CD8-positive, alpha-beta memory T cell (primary cell): ENCODE results near the gene AKAP13. TPM values are rescaled to one million over a fixed set of nuclear protein-coding genes. Genes with fewer than 3 reads are reported as not detected.
"Not testable (repeated sequence)": the region's sequence is repeated elsewhere in the genome, so short reads cannot be mapped to it uniquely, and the experiment has no call there.

ENCODE experiments used
- CTCF ChIA-PET: fragments of 350-600 bp; sonication (Branson Sonifier 250); formaldehyde crosslinking; loops from one replicate; lab custom pipeline; 2021; ENCODE audit warnings: antibody characterized with exemption; lab: Charles Lee
- POLR2A ChIA-PET: fragments of 350-600 bp; sonication (Branson Sonifier 250); formaldehyde crosslinking; loops from one replicate; lab custom pipeline; 2021; ENCODE audit warnings: antibody characterized with exemption; lab: Charles Lee
- DNase-seq, 5 donors: peaks; one replicate each; pipeline versions ENCODE4 v3.0.0 to v3.0.0-alpha.2; 2020 to 2022; ENCODE audit warnings: mixed read lengths in 1 of 5
- H3K27ac ChIP-seq: one replicate; pipeline ENCODE4 v1.7.0; 2013; ENCODE audit warnings: low read depth, mild to moderate bottlenecking, low read length, moderate library complexity
- H3K27me3 ChIP-seq: 2 replicates; pipeline ENCODE4 v1.7.0; 2013; ENCODE audit warnings: low read length, mild to moderate bottlenecking; ENCODE audit not compliant: insufficient read depth, poor library complexity, severe bottlenecking
- H3K36me3 ChIP-seq: 2 replicates; pipeline ENCODE4 v1.7.0; 2013; ENCODE audit warnings: mild to moderate bottlenecking, low read length, moderate library complexity; ENCODE audit not compliant: insufficient read depth
- H3K4me1 ChIP-seq: 2 replicates; pipeline ENCODE4 v1.7.0; 2013; ENCODE audit warnings: mild to moderate bottlenecking, low read length, moderate library complexity; ENCODE audit not compliant: insufficient read depth
- H3K4me3 ChIP-seq: 2 replicates; pipeline ENCODE4 v1.7.0; 2013; ENCODE audit warnings: mild to moderate bottlenecking, low read length
- H3K9me3 ChIP-seq: 2 replicates; pipeline ENCODE4 v1.7.0; 2013; ENCODE audit warnings: mild to moderate bottlenecking, low read length
- H3K27ac Mint-ChIP-seq, 8 donors: one replicate each; pipeline ENCODE4 v1.8.0; 2020 to 2021; ENCODE audit warnings: mixed read lengths in 8 of 8, mild to moderate bottlenecking in 6 of 8, inconsistent platforms in 3 of 8, moderate library complexity in 3 of 8
- H3K27me3 Mint-ChIP-seq, 2 donors: one replicate each; pipeline ENCODE4 v1.8.0; 2020 to 2021; ENCODE audit warnings: mixed read lengths in 2 of 2, mild to moderate bottlenecking in 1 of 2, moderate library complexity in 1 of 2
- H3K36me3 Mint-ChIP-seq, 3 donors: one replicate each; pipeline ENCODE4 v1.8.0; 2020 to 2021; ENCODE audit warnings: mixed read lengths in 3 of 3, inconsistent platforms in 1 of 3, mild to moderate bottlenecking in 1 of 3
- H3K4me1 Mint-ChIP-seq, 3 donors: one replicate each; pipeline ENCODE4 v1.8.0; 2020 to 2021; ENCODE audit warnings: mixed read lengths in 3 of 3, inconsistent platforms in 1 of 3, mild to moderate bottlenecking in 1 of 3
- H3K4me3 Mint-ChIP-seq, 7 donors: one replicate each; pipeline ENCODE4 v1.8.0; 2020 to 2021; ENCODE audit warnings: mixed read lengths in 7 of 7, mild to moderate bottlenecking in 6 of 7, moderate library complexity in 4 of 7, inconsistent platforms in 2 of 7
- H3K9me3 Mint-ChIP-seq, 5 donors: one replicate each; pipeline ENCODE4 v1.8.0; 2020 to 2022; ENCODE audit warnings: mixed read lengths in 5 of 5, mild to moderate bottlenecking in 3 of 5, moderate library complexity in 2 of 5, inconsistent platforms in 1 of 5
- polyA plus RNA-seq: library from polyadenylated mRNA; unstranded; fragments of 300-500 nt; fragmentation: Illumina TruSeq; gene quantifications from one replicate; pipeline ENCODE4 v1.2.3, GENCODE V29; 2021
- total RNA-seq, 2 experiments: library from RNA; stranded (reverse); gene quantifications; one replicate each; pipeline ENCODE4 v1.2.3, GENCODE V29; 2021

AKAP13 gene
- total and polyA plus RNA-seq, 3 experiments from 2014 or later: 109 to 234 (median 113) TPM

DNA sequence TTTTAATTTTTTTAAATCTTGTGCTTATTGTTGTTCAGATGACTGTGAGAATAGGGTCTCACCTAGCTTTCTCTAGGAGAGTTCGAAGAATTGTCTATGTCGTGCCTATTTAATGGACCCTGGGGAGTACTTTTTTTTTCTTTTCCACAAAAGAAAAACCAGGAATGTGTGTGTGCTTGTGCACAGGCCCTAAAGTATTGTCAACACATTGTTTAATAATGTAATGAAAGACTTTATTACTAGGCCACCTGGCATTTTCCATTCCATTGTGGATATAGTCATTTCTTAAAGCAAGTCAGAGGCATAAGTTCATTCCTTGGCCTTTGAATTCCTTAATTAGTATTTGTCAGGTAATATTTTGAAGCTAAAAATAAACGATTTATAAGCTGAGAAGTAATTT lies 278.4 kb downstream of the AKAP13 start:
- DNase-seq: no peak
- H3K27ac Mint-ChIP-seq: no peak overlapping the region
- Histone ChIP-seq H3K4me3 (no peak overlapping the region), H3K9me3 (no peaks in the 10 kb centered on the region), H3K27ac (no peak overlapping the region), H3K27me3 (no peaks in the 10 kb centered on the region), H3K4me1 (no peaks in the 10 kb centered on the region), H3K36me3 (peaks cover 7% of the 10 kb centered on the region)
- ChIA-PET CTCF (interaction anchor here (1.6 kb wide), 1 partner anchor 44 kb away, joined by 3 read pairs; no protein-coding TSS in a partner anchor), POLR2A (interaction anchor here (2.2 kb wide), 1 partner anchor 13 kb away, joined by 9 read pairs; no protein-coding TSS in a partner anchor)
- H3K9me3 Mint-ChIP-seq: no peaks in the 10 kb centered on the region
- H3K4me3 Mint-ChIP-seq: no peak overlapping the region
- peaks cover 3 to 6% (median 5%) of the 10 kb centered on the region in 3 donors for H3K4me1 Mint-ChIP-seq
- no peaks in the 10 kb centered on the region for H3K27me3 Mint-ChIP-seq
- H3K36me3 Mint-ChIP-seq: peaks cover 3 to 85% (median 15%) of the 10 kb centered on the region in 3 donors

DNA sequence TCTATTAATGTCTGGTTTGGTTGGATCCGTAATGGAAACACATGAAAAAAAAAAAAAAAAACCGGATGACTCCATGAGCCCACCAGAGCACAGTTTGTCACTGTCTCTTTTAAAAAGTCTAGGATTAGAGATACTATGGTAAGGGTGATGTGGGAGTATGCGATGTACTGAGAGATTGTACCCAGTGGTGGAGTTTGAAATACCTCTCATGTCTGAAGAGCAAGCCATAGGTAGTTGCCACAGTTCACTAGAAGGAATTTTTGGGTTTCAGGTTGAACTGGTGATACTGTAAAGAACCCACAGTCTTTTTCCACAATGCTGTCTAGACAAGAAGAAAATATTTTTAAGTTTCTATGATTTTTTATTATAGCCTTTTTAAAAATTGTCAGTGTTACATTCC lies 281.5 kb downstream of the AKAP13 start:
- Histone ChIP-seq H3K9me3 (no peaks in the 10 kb centered on the region), H3K4me1 (peaks cover 2% of the 10 kb centered on the region), H3K4me3 (no peak overlapping the region), H3K27me3 (no peaks in the 10 kb centered on the region), H3K36me3 (peaks cover 9% of the 10 kb centered on the region), H3K27ac (no peak overlapping the region)
- no peak for DNase-seq
- Mint-ChIP-seq H3K9me3 (no peaks in the 10 kb centered on the region), H3K27me3 (no peaks in the 10 kb centered on the region), H3K4me1 (peaks cover 6 to 13% (median 10%) of the 10 kb centered on the region in 3 donors), H3K36me3 (peaks cover 26 to 85% (median 32%) of the 10 kb centered on the region in 3 donors), H3K4me3 (no peak overlapping the region), H3K27ac (peak overlapping the region in 4 of 8 donors; percentile 42 to 57 (median 46))
- POLR2A ChIA-PET: no interaction called here
- CTCF ChIA-PET: no interaction called here

DNA sequence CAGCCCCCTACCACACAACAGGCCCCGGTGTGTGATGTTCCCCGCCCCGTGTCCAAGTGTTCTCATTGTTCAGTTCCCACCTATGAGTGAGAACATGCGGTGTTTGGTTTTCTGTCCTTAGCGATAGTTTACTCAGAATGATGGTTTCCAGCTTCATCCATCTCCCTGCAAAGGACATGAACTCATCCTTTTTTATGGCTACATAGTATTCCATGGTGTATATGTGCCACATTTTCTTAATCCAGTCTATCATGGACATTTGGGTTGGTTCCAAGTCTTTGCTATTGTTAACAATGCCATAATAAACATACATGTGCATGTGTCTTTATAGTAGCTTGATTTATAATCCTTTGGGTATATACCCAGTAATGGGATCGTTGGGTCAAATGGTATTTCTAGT lies 285.3 kb downstream of the AKAP13 start:
- H3K9me3 Mint-ChIP-seq, POLR2A ChIA-PET, H3K9me3 ChIP-seq, H3K27ac ChIP-seq, H3K4me3 ChIP-seq, CTCF ChIA-PET, DNase-seq, H3K27me3 ChIP-seq, H3K4me3 Mint-ChIP-seq, H3K27me3 Mint-ChIP-seq: not testable (repeated sequence)
- peak overlapping the region in 7 of 8 donors; percentile 22 to 85 (median 75) for H3K27ac Mint-ChIP-seq
- peaks cover 26 to 78% (median 31%) of the 10 kb centered on the region in 3 donors for H3K36me3 Mint-ChIP-seq
- H3K4me1 Mint-ChIP-seq: peaks cover 23 to 31% (median 27%) of the 10 kb centered on the region in 3 donors
- Histone ChIP-seq H3K4me1 (peaks cover 19% of the 10 kb centered on the region), H3K36me3 (peaks cover 17% of the 10 kb centered on the region)

DNA sequence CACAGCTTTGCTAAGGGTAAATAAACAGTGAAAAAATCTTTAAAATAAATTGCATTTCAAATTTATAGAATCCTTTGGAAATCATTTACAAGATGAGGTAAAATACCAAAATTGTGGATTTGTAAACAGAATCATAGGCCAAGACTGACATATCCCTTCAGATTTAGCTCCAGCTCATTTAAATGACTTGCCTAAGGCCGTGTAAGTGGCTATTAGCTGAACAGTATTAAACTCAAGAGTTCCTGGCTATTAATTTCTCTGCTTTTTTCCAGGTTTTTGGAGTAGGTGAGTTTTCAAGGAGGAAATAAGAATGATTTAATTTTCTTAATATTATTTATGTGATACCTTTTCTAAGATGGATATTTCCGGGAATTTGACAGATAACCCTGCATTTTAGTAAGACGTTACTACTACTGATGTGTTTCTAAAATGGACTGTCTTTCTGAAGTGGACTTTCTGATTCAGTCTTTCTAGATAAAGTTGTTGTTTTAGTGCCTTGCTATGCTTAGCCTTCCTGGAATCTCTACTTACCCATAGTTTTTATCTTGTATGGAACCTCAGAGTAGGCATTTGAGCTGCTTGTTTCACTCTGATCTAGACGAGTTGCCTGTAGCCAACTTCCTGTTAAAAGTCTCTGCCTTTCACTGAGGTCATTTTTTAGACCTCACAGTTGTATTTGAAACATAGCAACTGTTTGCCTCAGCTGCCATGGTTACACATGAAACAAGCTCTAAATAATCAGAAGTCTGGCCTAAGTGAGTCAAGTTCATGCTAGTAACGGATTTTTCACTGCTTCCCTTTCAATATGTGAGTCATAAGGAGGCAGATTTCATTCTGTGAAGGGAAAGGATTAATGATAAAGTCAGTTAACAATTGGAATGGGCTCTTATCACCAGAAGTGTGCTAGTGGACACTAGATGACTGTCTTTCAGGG lies 287.4 kb downstream of the AKAP13 start:
- DNase-seq: peak; percentile 31 to 88 (median 72)
- H3K36me3 ChIP-seq: peaks cover 19% of the 10 kb centered on the region
- ChIA-PET POLR2A (interaction anchor here (0.6 to 1.4 kb wide), 5 partner anchors 11 to 43 kb away, joined by 3 to 9 read pairs (median 3); no protein-coding TSS in a partner anchor), CTCF (interaction anchor here (1.2 to 1.7 kb wide), 5 partner anchors 21 to 49 kb away, joined by 3 to 5 read pairs (median 4); no protein-coding TSS in a partner anchor)
- H3K27ac ChIP-seq: peak overlapping the region; percentile 91
- H3K27me3 ChIP-seq: no peaks in the 10 kb centered on the region
- no peaks in the 10 kb centered on the region for H3K27me3 Mint-ChIP-seq
- no peak overlapping the region for H3K4me3 ChIP-seq
- peaks cover 26 to 80% (median 41%) of the 10 kb centered on the region in 3 donors for H3K36me3 Mint-ChIP-seq
- peaks cover 26 to 43% (median 31%) of the 10 kb centered on the region in 3 donors for H3K4me1 Mint-ChIP-seq
- H3K4me1 ChIP-seq: peaks cover 19% of the 10 kb centered on the region
- no peaks in the 10 kb centered on the region for H3K9me3 ChIP-seq
- peak overlapping the region; percentile 90 to 99 (median 96) for H3K27ac Mint-ChIP-seq
- peak overlapping the region; percentile 1 to 73 (median 32) for H3K4me3 Mint-ChIP-seq
- no peaks in the 10 kb centered on the region for H3K9me3 Mint-ChIP-seq

DNA sequence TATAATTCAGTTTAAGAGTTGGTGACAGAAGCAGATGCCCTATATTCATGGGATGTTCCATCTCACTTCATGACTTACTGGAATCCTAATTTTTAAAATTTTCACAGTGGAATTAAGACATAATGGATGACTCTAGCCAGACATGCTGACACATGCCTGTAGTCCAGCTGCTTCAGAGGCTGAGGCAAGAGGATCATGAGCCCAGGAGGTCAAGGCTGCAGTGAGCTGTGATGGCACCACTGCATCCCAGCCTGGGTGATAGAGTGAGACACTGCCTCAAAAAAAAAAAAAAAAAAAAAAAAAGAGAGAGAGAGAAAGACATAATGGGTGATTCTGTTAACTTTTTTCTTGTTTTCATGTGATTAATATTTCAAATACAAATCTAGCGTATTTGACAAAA lies 290.8 kb downstream of the AKAP13 start:
- H3K4me1 ChIP-seq: peaks cover 19% of the 10 kb centered on the region
- H3K36me3 Mint-ChIP-seq: peaks cover 4 to 75% (median 30%) of the 10 kb centered on the region in 3 donors
- peak overlapping the region in 5 of 8 donors; percentile 12 to 92 (median 41) for H3K27ac Mint-ChIP-seq
- H3K36me3 ChIP-seq: peaks cover 12% of the 10 kb centered on the region
- no peak overlapping the region for H3K4me3 Mint-ChIP-seq
- CTCF ChIA-PET: interaction anchor here (0.7 kb wide), 1 partner anchor 60 kb away, joined by 4 read pairs; no protein-coding TSS in a partner anchor
- no peak for DNase-seq
- H3K9me3 ChIP-seq: no peaks in the 10 kb centered on the region
- H3K4me3 ChIP-seq: no peak overlapping the region
- H3K9me3 Mint-ChIP-seq: no peaks in the 10 kb centered on the region
- no peak overlapping the region for H3K27ac ChIP-seq
- H3K27me3 ChIP-seq: no peaks in the 10 kb centered on the region
- POLR2A ChIA-PET: no interaction called here
- H3K27me3 Mint-ChIP-seq: no peaks in the 10 kb centered on the region
- H3K4me1 Mint-ChIP-seq: peaks cover 30 to 51% (median 38%) of the 10 kb centered on the region in 3 donors

DNA sequence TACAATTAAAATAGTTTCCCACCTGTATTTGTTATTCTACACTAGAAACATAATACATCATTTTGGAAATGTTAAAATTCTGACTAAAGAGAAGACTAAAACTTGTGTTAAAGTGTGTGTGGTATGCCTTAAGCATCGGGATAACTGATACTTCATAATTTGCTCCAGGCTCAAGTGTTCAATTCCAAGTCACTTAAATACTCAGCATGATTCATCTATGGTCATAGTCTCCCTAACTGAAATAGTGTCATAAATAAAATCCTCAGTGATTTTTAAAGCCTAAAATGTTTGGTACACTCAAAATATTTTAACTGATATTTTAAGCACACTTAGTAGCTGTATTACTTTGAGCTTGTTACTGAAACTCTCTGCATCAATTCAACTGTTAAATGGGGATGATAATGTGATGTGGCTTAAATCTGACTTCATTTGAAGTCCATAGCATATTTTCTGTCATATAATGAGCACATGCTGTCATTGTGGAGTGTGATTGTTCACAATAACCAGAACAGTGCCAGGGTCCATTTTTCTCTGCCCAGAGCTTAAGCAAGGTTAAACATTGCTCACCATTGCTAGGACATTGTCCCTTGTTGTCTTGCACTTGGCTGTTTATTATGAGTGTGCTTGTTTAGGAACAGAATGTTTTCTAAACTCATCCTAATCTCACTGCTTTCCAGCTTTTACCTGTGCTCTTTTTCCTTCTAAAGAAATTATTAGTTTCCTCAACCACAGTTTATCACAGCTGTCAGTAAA lies 292.1 kb downstream of the AKAP13 start:
- ChIA-PET CTCF (interaction anchor here (0.8 to 1.7 kb wide), 3 partner anchors 31 to 149 kb away, joined by 3 to 5 read pairs (median 3); no protein-coding TSS in a partner anchor), POLR2A (interaction anchor here (0.6 kb wide), 1 partner anchor 90 kb away, joined by 3 read pairs; no protein-coding TSS in a partner anchor)
- Mint-ChIP-seq H3K27ac (peak overlapping the region in 6 of 8 donors; percentile 14 to 39 (median 30)), H3K9me3 (no peaks in the 10 kb centered on the region), H3K4me3 (no peak overlapping the region), H3K27me3 (no peaks in the 10 kb centered on the region), H3K4me1 (peaks cover 25 to 51% (median 27%) of the 10 kb centered on the region in 3 donors), H3K36me3 (peaks cover 0 to 80% (median 25%) of the 10 kb centered on the region in 3 donors)
- peaks cover 11% of the 10 kb centered on the region for H3K4me1 ChIP-seq
- no peak overlapping the region for H3K27ac ChIP-seq
- no peak for DNase-seq
- H3K36me3 ChIP-seq: peaks cover 18% of the 10 kb centered on the region
- no peak overlapping the region for H3K4me3 ChIP-seq
- H3K27me3 ChIP-seq: no peaks in the 10 kb centered on the region
- no peaks in the 10 kb centered on the region for H3K9me3 ChIP-seq

DNA sequence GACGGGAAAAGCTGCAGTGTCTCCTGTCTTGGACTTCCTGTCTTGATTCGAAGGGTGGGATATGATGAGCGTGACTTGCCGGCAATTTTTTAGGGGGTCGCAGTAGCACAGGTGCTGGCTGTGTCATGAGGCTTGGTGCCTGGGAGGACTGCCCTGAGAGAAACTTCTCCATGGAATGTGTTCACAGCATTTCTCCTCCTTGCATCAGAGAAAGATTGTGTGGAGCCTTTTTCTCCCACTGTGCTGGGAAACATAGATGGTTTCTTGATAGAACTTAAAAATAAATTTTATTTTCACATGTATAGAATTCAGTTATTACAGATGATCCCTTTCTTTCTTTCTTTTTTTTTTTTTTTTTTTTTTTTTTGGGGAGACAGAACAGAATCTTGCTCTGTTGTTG lies 292.9 kb downstream of the AKAP13 start:
- no peaks in the 10 kb centered on the region for H3K27me3 Mint-ChIP-seq
- Histone ChIP-seq H3K9me3 (no peaks in the 10 kb centered on the region), H3K4me1 (peaks cover 2% of the 10 kb centered on the region), H3K27ac (no peak overlapping the region), H3K27me3 (no peaks in the 10 kb centered on the region), H3K4me3 (no peak overlapping the region), H3K36me3 (peaks cover 18% of the 10 kb centered on the region)
- peaks cover 17 to 43% (median 19%) of the 10 kb centered on the region in 3 donors for H3K4me1 Mint-ChIP-seq
- ChIA-PET POLR2A (no interaction called here), CTCF (interaction anchor here (0.8 to 1.7 kb wide), 2 partner anchors 30 to 148 kb away, joined by 3 to 5 read pairs; no protein-coding TSS in a partner anchor)
- H3K9me3 Mint-ChIP-seq: no peaks in the 10 kb centered on the region
- peaks cover 0 to 82% (median 22%) of the 10 kb centered on the region in 3 donors for H3K36me3 Mint-ChIP-seq
- no peak overlapping the region for H3K4me3 Mint-ChIP-seq
- DNase-seq: no peak
- H3K27ac Mint-ChIP-seq: peak overlapping the region in 2 of 8 donors; percentile 47 to 53
